Esophagus (tissue), 2 donors: ENCODE results near the gene BARHL1. TPM values are rescaled to one million over a fixed set of nuclear protein-coding genes. Genes with fewer than 3 reads are reported as not detected.

Source experiments
- H3K27ac ChIP-seq, 2 donors: one replicate each; pipeline ENCODE4 v1.5.1; 2013; ENCODE audit warnings: low read depth in 2 of 2, mild to moderate bottlenecking in 2 of 2, inconsistent platforms in 1 of 2, low read length in 1 of 2, moderate library complexity in 1 of 2
- H3K27me3 ChIP-seq, 2 donors: one replicate each; pipeline ENCODE4 v1.6.1; 2013; ENCODE audit warnings: low read length in 2 of 2, control low read depth in 1 of 2, mild to moderate bottlenecking in 1 of 2; ENCODE audit not compliant: insufficient read depth in 2 of 2, control insufficient read depth in 1 of 2
- H3K36me3 ChIP-seq, 2 donors: one replicate each; pipeline ENCODE4 v1.6.1; 2013; ENCODE audit warnings: low read length in 1 of 2; ENCODE audit not compliant: control insufficient read depth in 2 of 2, insufficient read depth in 2 of 2
- H3K4me1 ChIP-seq, 2 donors: one replicate each; pipeline ENCODE4 v1.6.1; 2013; ENCODE audit warnings: low read length in 1 of 2; ENCODE audit not compliant: control insufficient read depth in 2 of 2, insufficient read depth in 2 of 2
- H3K4me3 ChIP-seq, 2 donors: one replicate each; pipeline ENCODE4 v1.5.1; 2013; ENCODE audit warnings: low read length in 2 of 2, mild to moderate bottlenecking in 2 of 2, low read depth in 1 of 2, moderate library complexity in 1 of 2
- H3K9me3 ChIP-seq, 2 donors: one replicate each; pipeline ENCODE4 v1.6.1; 2013; ENCODE audit warnings: mild to moderate bottlenecking in 2 of 2, low read depth in 1 of 2, low read length in 1 of 2, moderate library complexity in 1 of 2; ENCODE audit not compliant: control insufficient read depth in 2 of 2, insufficient read depth in 1 of 2
- WGBS, 2 donors: extraction: QIAGEN DNeasy Blood & Tissue Kit; methylation state at CpG; one replicate each; pipeline ENCODE4 v1.1.7; 2013; 5-methylcytosine and 5-hydroxymethylcytosine counted together
- polyA plus RNA-seq, 2 donors: library from polyadenylated mRNA; stranded (reverse); fragments of 200-250 nt; gene quantifications; one replicate each; pipeline ENCODE4 v1.2.3, GENCODE V29; 2013
- donor health status: healthy with polysubstance abuse.
- donor health status: Bipolar disorder and iron deficiency.

Gene BARHL1
- polyA plus RNA-seq, 2 donors, result not detected

- Histone ChIP-seq H3K4me3 (no peak overlapping the region), H3K27ac (no peak overlapping the region), H3K4me1 (no peaks in the 10 kb centered on the region), H3K27me3 (no peaks in the 10 kb centered on the region), H3K36me3 (peaks cover 25 to 29% of the 10 kb centered on the region in 2 donors), H3K9me3 (no peaks in the 10 kb centered on the region)
- 87 to 89% methylated on average over 5 of the region's 5 CpGs for WGBS, 2 donors
Observed at GRCh38 chr9:132626285-132626684, 43.9 kb downstream of the BARHL1 start.

- Histone ChIP-seq H3K27me3 (no peaks in the 10 kb centered on the region), H3K36me3 (peaks cover 23 to 29% of the 10 kb centered on the region in 2 donors), H3K27ac (no peak overlapping the region), H3K4me1 (no peaks in the 10 kb centered on the region), H3K9me3 (no peaks in the 10 kb centered on the region), H3K4me3 (no peak overlapping the region)
- 80% methylated on average over 7 of the region's 7 CpGs for WGBS, 2 donors
Observed at GRCh38 chr9:132627106-132627505, 44.7 kb downstream of the BARHL1 start.

- Histone ChIP-seq H3K9me3 (no peaks in the 10 kb centered on the region), H3K27me3 (no peaks in the 10 kb centered on the region), H3K4me3 (no peak overlapping the region), H3K36me3 (peaks cover 23 to 29% of the 10 kb centered on the region in 2 donors), H3K27ac (no peak overlapping the region), H3K4me1 (no peaks in the 10 kb centered on the region)
- 92 to 95% methylated on average over 11 of the region's 11 CpGs for WGBS, 2 donors
Observed at GRCh38 chr9:132627594-132627993, 45.2 kb downstream of the BARHL1 start.

- H3K36me3 ChIP-seq, result peaks cover 23 to 29% of the 10 kb centered on the region in 2 donors
Observed at GRCh38 chr9:132628746-132629145, 46.3 kb downstream of the BARHL1 start.

GRCh38 chr9:132630116-132630515 is 47.7 kb downstream of the BARHL1 start:
- Histone ChIP-seq H3K4me1 (no peaks in the 10 kb centered on the region), H3K4me3 (no peak overlapping the region), H3K27me3 (no peaks in the 10 kb centered on the region), H3K27ac (no peak overlapping the region), H3K36me3 (peaks cover 23 to 30% of the 10 kb centered on the region in 2 donors), H3K9me3 (no peaks in the 10 kb centered on the region)
- 83 to 86% methylated on average over 9 of the region's 9 CpGs for WGBS, 2 donors

More at GRCh38 chr9:132628746-132629145, 46.3 kb downstream of the BARHL1 start:
- H3K27me3 ChIP-seq, result no peaks in the 10 kb centered on the region
- no peak overlapping the region for H3K27ac ChIP-seq
- no peaks in the 10 kb centered on the region for H3K4me1 ChIP-seq
- no peaks in the 10 kb centered on the region for H3K9me3 ChIP-seq
- H3K4me3 ChIP-seq, result no peak overlapping the region
- WGBS, 2 donors, result 95% methylated on average over 8 of the region's 8 CpGs

GRCh38 chr9:132630811-132631210 is 48.4 kb downstream of the BARHL1 start:
- H3K36me3 ChIP-seq, result peaks cover 23 to 31% of the 10 kb centered on the region in 2 donors
- WGBS, 2 donors, result 56 to 78% methylated on average over 3 of the region's 3 CpGs

GRCh38 chr9:132631280-132631679 is 48.9 kb downstream of the BARHL1 start:
- no peak overlapping the region for H3K4me3 ChIP-seq

More at GRCh38 chr9:132630811-132631210, 48.4 kb downstream of the BARHL1 start:
- Histone ChIP-seq H3K4me1 (no peaks in the 10 kb centered on the region), H3K27ac (no peak overlapping the region), H3K4me3 (no peak overlapping the region), H3K27me3 (no peaks in the 10 kb centered on the region), H3K9me3 (no peaks in the 10 kb centered on the region)

GRCh38 chr9:132631685-132632084 is 49.3 kb downstream of the BARHL1 start:
- H3K9me3 ChIP-seq, result no peaks in the 10 kb centered on the region
- WGBS, 2 donors, result 90 to 92% methylated on average over 7 of the region's 7 CpGs
- H3K36me3 ChIP-seq, result peaks cover 24 to 25% of the 10 kb centered on the region in 2 donors
- H3K4me3 ChIP-seq, result no peak overlapping the region
- no peak overlapping the region for H3K27ac ChIP-seq
- no peaks in the 10 kb centered on the region for H3K27me3 ChIP-seq
- no peaks in the 10 kb centered on the region for H3K4me1 ChIP-seq

More at GRCh38 chr9:132631280-132631679, 48.9 kb downstream of the BARHL1 start:
- Histone ChIP-seq H3K27me3 (no peaks in the 10 kb centered on the region), H3K27ac (no peak overlapping the region), H3K4me1 (no peaks in the 10 kb centered on the region), H3K9me3 (no peaks in the 10 kb centered on the region), H3K36me3 (peaks cover 23 to 29% of the 10 kb centered on the region in 2 donors)
- 78 to 81% methylated on average over 5 of the region's 5 CpGs for WGBS, 2 donors

GRCh38 chr9:132632413-132633129 is 50.2 kb downstream of the BARHL1 start:
- H3K4me3 ChIP-seq, result no peak overlapping the region
- H3K36me3 ChIP-seq, result peaks cover 22 to 23% of the 10 kb centered on the region in 2 donors
- no peaks in the 10 kb centered on the region for H3K9me3 ChIP-seq
- H3K4me1 ChIP-seq, result no peaks in the 10 kb centered on the region
- no peaks in the 10 kb centered on the region for H3K27me3 ChIP-seq
- WGBS, 2 donors, result 88 to 91% methylated on average over 7 of the region's 7 CpGs
- no peak overlapping the region for H3K27ac ChIP-seq

GRCh38 chr9:132634327-132634726 is 51.9 kb downstream of the BARHL1 start:
- H3K36me3 ChIP-seq, result peaks cover 18% of the 10 kb centered on the region in 2 donors
- no peaks in the 10 kb centered on the region for H3K4me1 ChIP-seq
- no peak overlapping the region for H3K27ac ChIP-seq
- H3K27me3 ChIP-seq, result no peaks in the 10 kb centered on the region
- H3K4me3 ChIP-seq, result no peak overlapping the region
- 93 to 95% methylated on average over 3 of the region's 3 CpGs for WGBS, 2 donors
- H3K9me3 ChIP-seq, result no peaks in the 10 kb centered on the region
